Neuronal stem cell (in vitro differentiated cells): ENCODE data around the gene ARHGEF16.

Experiments
- DNase-seq: peaks from one replicate; pipeline ENCODE4 v3.0.0-alpha.2; 2013; ENCODE audit warnings: low spot score
- H2AFZ ChIP-seq: one replicate; pipeline ENCODE4 v1.6.1; 2013; ENCODE audit warnings: mild to moderate bottlenecking, low read length, inconsistent platforms
- H2AK5ac ChIP-seq: 2 replicates; pipeline ENCODE4 v1.6.1; 2013; ENCODE audit warnings: low read depth, mild to moderate bottlenecking, inconsistent platforms, low read length, moderate library complexity, mixed read lengths
- H2BK120ac ChIP-seq: 2 replicates; pipeline ENCODE4 v1.6.1; 2013; ENCODE audit warnings: low read depth, mild to moderate bottlenecking, inconsistent platforms, low read length, moderate library complexity, mixed read lengths
- H2BK12ac ChIP-seq: one replicate; pipeline ENCODE4 v1.6.1; 2013; ENCODE audit warnings: low read length, inconsistent platforms
- H2BK15ac ChIP-seq: 2 replicates; pipeline ENCODE4 v1.6.1; 2013; ENCODE audit warnings: mild to moderate bottlenecking, low read length, inconsistent platforms, mixed read lengths
- H2BK5ac ChIP-seq: one replicate; pipeline ENCODE4 v1.6.1; 2013; ENCODE audit warnings: inconsistent platforms, mild to moderate bottlenecking, low read length, moderate library complexity
- H3K14ac ChIP-seq: one replicate; pipeline ENCODE4 v1.6.1; 2013; ENCODE audit warnings: low read length, inconsistent platforms
- H3K18ac ChIP-seq: 2 replicates; pipeline ENCODE4 v1.6.1; 2013; ENCODE audit warnings: low read length, inconsistent platforms
- H3K23ac ChIP-seq: 2 replicates; pipeline ENCODE4 v1.6.1; 2013; ENCODE audit warnings: low read depth, mild to moderate bottlenecking, mixed read lengths, low read length, inconsistent platforms; ENCODE audit not compliant: poor library complexity
- H3K27ac ChIP-seq: replicated peaks from 3 replicates; pipeline ENCODE4 v1.5.1; 2013; ENCODE audit warnings: low read length, inconsistent platforms
- H3K27me3 ChIP-seq, 3 experiments: 2 replicates each; pipeline ENCODE4 v1.6.1; 2013; ENCODE audit warnings: low read length in 3 of 3, mild to moderate bottlenecking in 2 of 3, inconsistent platforms in 1 of 3, low read depth in 1 of 3, mixed read lengths in 1 of 3, moderate library complexity in 1 of 3; ENCODE audit not compliant: control insufficient read depth in 3 of 3, insufficient read depth in 3 of 3
- H3K36me3 ChIP-seq, 2 donors: replicated peaks in 1 of 2; 2 replicates each; pipeline ENCODE4 v1.6.1; 2013; ENCODE audit warnings: low read length in 2 of 2; ENCODE audit not compliant: control insufficient read depth in 2 of 2, insufficient read depth in 2 of 2
- H3K4ac ChIP-seq: 2 replicates; pipeline ENCODE4 v1.6.1; 2013; ENCODE audit warnings: inconsistent platforms, mild to moderate bottlenecking, low read length, moderate library complexity
- H3K4me1 ChIP-seq, 2 donors: 1 replicate in 1 of 2; 2 replicates in 1 of 2; pipeline ENCODE4 v1.6.1; 2013; ENCODE audit warnings: low read length in 2 of 2, low read depth in 1 of 2; ENCODE audit not compliant: control insufficient read depth in 2 of 2, insufficient read depth in 1 of 2
- H3K4me2 ChIP-seq: one replicate; pipeline ENCODE4 v1.6.1; 2013; ENCODE audit warnings: mild to moderate bottlenecking, low read length, inconsistent platforms; ENCODE audit not compliant: insufficient read depth, poor library complexity, severe bottlenecking
- H3K4me3 ChIP-seq, 2 donors: 2 replicates each; pipeline ENCODE4 v1.5.1; 2013; ENCODE audit warnings: low read length in 2 of 2, mild to moderate bottlenecking in 2 of 2, inconsistent platforms in 1 of 2, moderate library complexity in 1 of 2
- H3K79me1 ChIP-seq: one replicate; pipeline ENCODE4 v1.6.1; 2013; ENCODE audit warnings: low read depth, mild to moderate bottlenecking, inconsistent platforms, low read length, moderate library complexity
- H3K9ac ChIP-seq: one replicate; pipeline ENCODE4 v1.6.1; 2013; ENCODE audit warnings: mild to moderate bottlenecking, low read depth, low read length, inconsistent platforms; ENCODE audit not compliant: poor library complexity
- H3K9me3 ChIP-seq, 2 donors: replicated peaks in 1 of 2; 2 replicates each; pipeline versions ENCODE3 to v1.6.1; 2013; ENCODE audit warnings: low read length in 2 of 2, mild to moderate bottlenecking in 2 of 2, inconsistent platforms in 1 of 2, low read depth in 1 of 2, mixed read lengths in 1 of 2, moderate library complexity in 1 of 2; ENCODE audit not compliant: control insufficient read depth in 2 of 2, insufficient read depth in 1 of 2
- H4K8ac ChIP-seq: one replicate; pipeline ENCODE4 v1.6.1; 2013; ENCODE audit warnings: low read depth, mild to moderate bottlenecking, inconsistent platforms, low read length, moderate library complexity
- H4K91ac ChIP-seq: one replicate; pipeline ENCODE4 v1.6.1; 2013; ENCODE audit warnings: low read length, low read depth, mild to moderate bottlenecking, inconsistent platforms; ENCODE audit not compliant: poor library complexity
- WGBS, 2 donors: extraction: QIAGEN DNeasy Blood & Tissue Kit; methylation state at CpG; one replicate each; pipeline ENCODE4 v1.1.7; 2013; ENCODE audit warnings: missing lambda C conversion rate in 2 of 2, mixed read lengths in 1 of 2; ENCODE audit not compliant: insufficient read length in 2 of 2, insufficient replicate concordance in 1 of 2; ENCODE audit errors: extremely low coverage in 2 of 2; 5-methylcytosine and 5-hydroxymethylcytosine counted together

Gene ARHGEF16

GRCh38 chr1:3518756-3519155 lies 64.3 kb downstream of the ARHGEF16 start:
- H3K4me3 ChIP-seq = no peak overlapping the region
- H3K79me1 ChIP-seq = peaks cover 5% of the 10 kb centered on the region
- WGBS, 2 donors = no CpG with 5 or more reads among the region's 8 CpGs
- no peak overlapping the region for H4K8ac ChIP-seq
- no peak overlapping the region for H2AFZ ChIP-seq
- H2BK15ac ChIP-seq = no peak overlapping the region
- no peak overlapping the region for H2AK5ac ChIP-seq
- no peak overlapping the region for H3K18ac ChIP-seq
- peak overlapping the region; percentile 95 for H3K23ac ChIP-seq
- H2BK120ac ChIP-seq = no peak overlapping the region
- no peak overlapping the region for H3K4ac ChIP-seq
- H3K9me3 ChIP-seq = no peaks in the 10 kb centered on the region
- H3K27ac ChIP-seq = no peak overlapping the region
- H3K27me3 ChIP-seq = no peaks in the 10 kb centered on the region
- H3K4me2 ChIP-seq = no peak overlapping the region
- H4K91ac ChIP-seq = no peak overlapping the region
- H3K4me1 ChIP-seq = no peaks in the 10 kb centered on the region
- H3K9ac ChIP-seq = no peak overlapping the region
- no peak for DNase-seq
- H2BK12ac ChIP-seq = no peak overlapping the region
- no peaks in the 10 kb centered on the region for H3K36me3 ChIP-seq
- H2BK5ac ChIP-seq = peak overlapping the region; percentile 39
- peak overlapping the region; percentile 27 for H3K14ac ChIP-seq

- no peak overlapping the region for H3K4ac ChIP-seq
- no peak overlapping the region for H2BK120ac ChIP-seq
- H3K14ac ChIP-seq = peak overlapping the region; percentile 63
- H4K8ac ChIP-seq = no peak overlapping the region
- H3K4me2 ChIP-seq = no peak overlapping the region
- H3K4me3 ChIP-seq = no peak overlapping the region
- no peak overlapping the region for H4K91ac ChIP-seq
- H3K36me3 ChIP-seq = no peaks in the 10 kb centered on the region
- H3K9me3 ChIP-seq = no peaks in the 10 kb centered on the region
- peak overlapping the region; percentile 95 for H3K23ac ChIP-seq
- no CpG with 5 or more reads among the region's 27 CpGs for WGBS, 2 donors
- H2AFZ ChIP-seq = no peak overlapping the region
- H2BK5ac ChIP-seq = no peak overlapping the region
- peak overlapping the region; percentile 64 for H3K18ac ChIP-seq
- DNase-seq = no peak
- no peak overlapping the region for H2BK15ac ChIP-seq
- H3K27me3 ChIP-seq = no peaks in the 10 kb centered on the region
- no peak overlapping the region for H2BK12ac ChIP-seq
- no peak overlapping the region for H2AK5ac ChIP-seq
- peak overlapping the region; percentile 44 for H3K9ac ChIP-seq
- H3K27ac ChIP-seq = no peak overlapping the region
- peaks cover 10% of the 10 kb centered on the region for H3K79me1 ChIP-seq
- H3K4me1 ChIP-seq = no peaks in the 10 kb centered on the region
Measured at GRCh38 chr1:3519301-3519885, 64.9 kb downstream of the ARHGEF16 start.

- Histone ChIP-seq H4K91ac (no peak overlapping the region), H3K79me1 (peaks cover 6% of the 10 kb centered on the region), H3K9ac (no peak overlapping the region), H3K36me3 (no peaks in the 10 kb centered on the region), H4K8ac (no peak overlapping the region), H2BK5ac (peak overlapping the region; percentile 66), H3K4me3 (no peak overlapping the region), H2BK120ac (no peak overlapping the region), H2BK15ac (no peak overlapping the region), H3K23ac (peak overlapping the region; percentile 95), H3K14ac (peak overlapping the region; percentile 38), H3K4me2 (no peak overlapping the region), H3K27ac (no peak overlapping the region), H2AFZ (no peak overlapping the region), H3K9me3 (no peaks in the 10 kb centered on the region), H3K4me1 (no peaks in the 10 kb centered on the region), H3K4ac (no peak overlapping the region), H2AK5ac (no peak overlapping the region), H3K18ac (no peak overlapping the region), H3K27me3 (peaks cover 0 to 2% (median 0%) of the 10 kb centered on the region in 3 experiments), H2BK12ac (peak overlapping the region; percentile 41)
- no peak for DNase-seq
- WGBS, 2 donors = no CpG with 5 or more reads among the region's 24 CpGs
Measured at GRCh38 chr1:3520419-3521378, 66.2 kb downstream of the ARHGEF16 start.

- Histone ChIP-seq H3K4me2 (no peak overlapping the region), H3K9ac (no peak overlapping the region), H4K91ac (no peak overlapping the region), H3K4me3 (no peak overlapping the region), H3K14ac (peak overlapping the region; percentile 38), H3K4ac (no peak overlapping the region), H3K9me3 (no peaks in the 10 kb centered on the region), H3K27ac (no peak overlapping the region), H2AK5ac (no peak overlapping the region), H3K79me1 (peaks cover 7% of the 10 kb centered on the region), H4K8ac (no peak overlapping the region), H2BK5ac (peak overlapping the region; percentile 66), H2BK12ac (no peak overlapping the region), H3K23ac (no peak overlapping the region), H2AFZ (no peak overlapping the region), H3K36me3 (no peaks in the 10 kb centered on the region), H3K4me1 (no peaks in the 10 kb centered on the region), H3K27me3 (peaks cover 0 to 2% (median 0%) of the 10 kb centered on the region in 3 experiments), H3K18ac (no peak overlapping the region), H2BK120ac (no peak overlapping the region), H2BK15ac (no peak overlapping the region)
- WGBS, 2 donors = no CpG with 5 or more reads among the region's 16 CpGs
- DNase-seq = no peak
Measured at GRCh38 chr1:3521426-3521825, 67.0 kb downstream of the ARHGEF16 start.
